Small intestine (tissue), 7 donors: Measurements from ENCODE around the gene LOX. TPM values are rescaled to one million over a fixed set of nuclear protein-coding genes. Genes with fewer than 3 reads are reported as not detected.

Experiments used
- DNase-seq, 2 donors: peaks; one replicate each; pipeline versions ENCODE4 v3.0.0 to v3.0.0-alpha.2; 2013
- FAIRE-seq: peaks from 2 replicates; lab custom pipeline; 2012; peaks lifted over from hg19 to GRCh38; lab: Jason Lieb, UNC
- H3K27ac ChIP-seq, 3 donors: one replicate each; pipeline ENCODE4 v1.5.1; 2013; ENCODE audit warnings: low read length in 2 of 3, mild to moderate bottlenecking in 2 of 3, control low read depth in 1 of 3, inconsistent platforms in 1 of 3, low read depth in 1 of 3, moderate library complexity in 1 of 3
- H3K27me3 ChIP-seq, 3 donors: one replicate each; pipeline ENCODE4 v1.6.1; 2013; ENCODE audit warnings: low read length in 3 of 3, inconsistent platforms in 1 of 3; ENCODE audit not compliant: control insufficient read depth in 3 of 3, insufficient read depth in 3 of 3
- H3K36me3 ChIP-seq, 3 donors: one replicate each; pipeline ENCODE4 v1.6.1; 2013; ENCODE audit warnings: low read length in 3 of 3, inconsistent platforms in 1 of 3, low read depth in 1 of 3, mild to moderate bottlenecking in 1 of 3, moderate library complexity in 1 of 3; ENCODE audit not compliant: control insufficient read depth in 3 of 3, insufficient read depth in 2 of 3
- H3K4me1 ChIP-seq, 3 donors: one replicate each; pipeline ENCODE4 v1.6.1; 2013; ENCODE audit warnings: low read length in 2 of 3, inconsistent platforms in 1 of 3, low read depth in 1 of 3, mild to moderate bottlenecking in 1 of 3, moderate library complexity in 1 of 3; ENCODE audit not compliant: control insufficient read depth in 3 of 3, insufficient read depth in 2 of 3
- H3K4me3 ChIP-seq, 3 donors: one replicate each; pipeline ENCODE4 v1.5.1; 2013; ENCODE audit warnings: low read length in 3 of 3, control low read depth in 1 of 3, inconsistent platforms in 1 of 3, low read depth in 1 of 3, mild to moderate bottlenecking in 1 of 3, moderate library complexity in 1 of 3
- H3K9me3 ChIP-seq, 2 donors: one replicate each; pipeline ENCODE4 v1.6.1; 2013; ENCODE audit warnings: low read depth in 1 of 2, low read length in 1 of 2; ENCODE audit not compliant: control insufficient read depth in 2 of 2, insufficient read depth in 1 of 2
- WGBS, 3 donors: extraction: QIAGEN DNeasy Blood & Tissue Kit; methylation state at CpG; one replicate each; pipeline ENCODE4 v1.1.7; 2013; 5-methylcytosine and 5-hydroxymethylcytosine counted together
- polyA plus RNA-seq, 4 donors: library from polyadenylated mRNA; stranded (reverse) in 3 of 4; unstranded in 1 of 4; fragments of 200-250 nt in 3 of 4; fragments of 120-200 nt in 1 of 4; gene quantifications; one replicate each; pipeline versions ENCODE4 v1.2.1 to v1.2.3, GENCODE V29; 2013
- donor health status: healthy with polysubstance abuse.
- donor health status: control.
- donor health status: control.
- donor health status: Bipolar disorder and iron deficiency.
- donor health status: healthy.

The LOX gene
- polyA plus RNA-seq, 4 donors: 0.45 to 8.5 (median 2.3) TPM

DNA sequence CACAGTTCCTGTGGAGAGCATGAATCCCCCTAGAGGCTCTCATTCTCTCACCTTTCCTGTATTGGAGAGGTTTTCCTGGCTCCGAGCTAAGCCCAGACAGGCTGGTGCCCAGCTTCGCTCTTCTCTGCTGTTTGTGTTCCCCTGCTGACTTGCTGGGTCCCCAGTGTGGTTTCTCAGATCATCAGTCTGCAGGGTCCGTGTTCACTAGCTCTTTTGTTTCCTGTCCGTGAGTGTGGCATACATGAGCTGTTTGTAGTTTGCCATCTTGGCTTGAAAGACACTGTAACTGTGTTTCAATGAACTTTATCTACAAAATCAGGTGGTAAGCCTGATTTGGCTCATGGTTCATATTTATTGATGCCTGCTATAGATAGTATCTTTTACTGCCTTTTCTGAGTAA lies 23.8 kb downstream of the LOX start:
- Histone ChIP-seq H3K27ac (no peak overlapping the region), H3K4me3 (no peak overlapping the region), H3K36me3 (peaks cover 0 to 6% (median 0%) of the 10 kb centered on the region in 3 donors), H3K9me3 (no peaks in the 10 kb centered on the region), H3K4me1 (no peaks in the 10 kb centered on the region), H3K27me3 (no peaks in the 10 kb centered on the region)
- WGBS, 3 donors: 80 to 92% (median 87%) methylated on average over 4 of the region's 4 CpGs
- FAIRE-seq (no peak), DNase-seq (no peak)

DNA sequence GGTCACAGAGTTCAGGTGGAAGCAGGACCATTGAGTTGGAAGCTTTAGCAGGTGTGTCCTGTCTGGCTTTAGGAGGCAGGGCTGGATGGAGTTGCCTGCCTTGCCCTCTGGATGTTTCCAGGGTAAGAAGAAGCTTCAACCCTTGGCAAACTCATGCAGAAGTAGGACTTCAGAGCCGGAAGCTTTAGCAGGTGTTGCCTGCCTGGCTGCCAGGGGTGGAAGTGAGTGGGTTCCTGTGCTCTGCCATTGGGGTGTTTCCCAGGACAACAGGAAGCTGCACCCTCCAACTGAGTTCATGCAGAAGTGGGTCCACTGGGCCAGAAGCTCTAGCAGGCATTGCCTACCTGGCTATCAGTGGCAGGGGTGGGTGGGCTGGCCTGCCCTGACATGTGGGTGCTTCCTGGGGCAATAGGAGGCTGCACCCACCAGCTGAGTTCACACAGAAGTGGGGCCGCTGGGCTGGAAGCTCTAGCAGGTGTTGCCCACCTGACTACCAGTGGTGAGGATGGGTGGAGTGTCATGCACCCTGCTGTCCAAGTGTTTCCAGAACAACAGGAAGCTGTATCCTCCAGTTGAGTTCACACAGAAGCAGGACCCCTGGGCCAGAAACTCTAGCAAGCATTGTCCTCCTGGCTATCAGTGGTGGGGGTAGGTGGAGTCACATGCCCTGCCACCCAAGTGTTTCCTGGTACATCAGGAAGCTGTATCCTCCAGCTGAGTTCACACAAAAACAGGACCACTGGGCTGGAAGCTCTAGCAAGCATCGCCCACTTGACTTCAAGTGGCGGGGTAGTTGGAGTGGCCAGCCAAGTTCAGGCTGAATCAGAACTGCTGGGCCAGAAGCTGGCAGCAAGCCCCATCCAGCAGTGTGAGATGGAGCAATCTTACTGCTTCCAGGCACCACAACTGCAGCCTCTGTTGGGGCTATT lies 24.6 kb downstream of the LOX start:
- H3K36me3 ChIP-seq: peaks cover 0 to 6% (median 0%) of the 10 kb centered on the region in 3 donors
- DNase-seq: no peak
- no peak overlapping the region for H3K27ac ChIP-seq
- no peak for FAIRE-seq
- H3K4me1 ChIP-seq: no peaks in the 10 kb centered on the region
- H3K27me3 ChIP-seq: no peaks in the 10 kb centered on the region
- no peak overlapping the region for H3K4me3 ChIP-seq
- WGBS, 3 donors: 85 to 97% (median 92%) methylated on average over 4 of the region's 4 CpGs
- H3K9me3 ChIP-seq: no peaks in the 10 kb centered on the region

DNA sequence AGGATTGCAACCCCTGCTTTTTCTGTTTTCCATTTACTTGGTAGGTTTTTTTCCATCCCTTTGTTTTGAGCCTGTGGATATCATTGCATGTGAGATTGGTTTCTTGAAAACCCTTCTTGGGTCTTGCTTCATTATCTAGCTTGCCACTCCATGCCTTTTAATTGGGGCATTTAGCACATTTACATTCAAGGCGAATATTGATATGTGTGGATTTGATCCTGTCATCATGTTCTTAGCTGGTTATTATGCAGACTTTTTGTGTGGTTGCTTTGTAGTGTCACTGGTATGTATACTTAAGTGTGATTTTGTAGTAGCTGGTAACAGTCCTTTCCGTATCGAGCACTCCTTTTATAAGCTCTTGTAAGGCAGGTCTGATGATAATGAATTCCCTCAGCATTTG lies 26.5 kb downstream of the LOX start:
- no peak for FAIRE-seq
- Histone ChIP-seq H3K9me3 (no peaks in the 10 kb centered on the region), H3K27ac (no peak overlapping the region), H3K36me3 (peaks cover 0 to 6% (median 0%) of the 10 kb centered on the region in 3 donors), H3K4me1 (no peaks in the 10 kb centered on the region), H3K4me3 (no peak overlapping the region), H3K27me3 (no peaks in the 10 kb centered on the region)
- no peak for DNase-seq
- WGBS, 3 donors: 98 to 100% (median 99%) methylated on average over 3 of the region's 3 CpGs

DNA sequence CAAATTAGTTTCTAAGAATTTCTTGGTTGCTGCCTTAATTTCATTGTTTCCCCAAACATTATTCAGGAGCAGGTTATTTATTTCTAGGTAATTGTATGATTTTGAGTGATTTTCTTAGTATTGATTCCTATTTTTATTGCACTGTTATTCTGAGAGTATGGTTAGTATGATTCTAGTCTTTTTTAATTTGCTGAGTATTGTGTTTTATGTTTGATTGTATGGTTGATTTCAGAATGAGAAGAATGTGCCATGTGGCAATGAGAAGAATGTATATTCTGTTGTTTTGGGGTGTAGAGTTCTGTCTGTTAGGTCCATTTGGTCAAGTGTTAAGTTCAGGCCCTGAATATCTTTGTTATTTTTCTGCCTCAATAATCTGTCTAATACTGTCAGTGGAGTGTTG lies 27.1 kb downstream of the LOX start:
- FAIRE-seq (no peak), DNase-seq (no peak)
- H3K4me3 ChIP-seq: no peak overlapping the region
- peaks cover 0 to 6% (median 0%) of the 10 kb centered on the region in 3 donors for H3K36me3 ChIP-seq
- H3K4me1 ChIP-seq: no peaks in the 10 kb centered on the region
- no peaks in the 10 kb centered on the region for H3K9me3 ChIP-seq
- no peak overlapping the region for H3K27ac ChIP-seq
- no peaks in the 10 kb centered on the region for H3K27me3 ChIP-seq

DNA sequence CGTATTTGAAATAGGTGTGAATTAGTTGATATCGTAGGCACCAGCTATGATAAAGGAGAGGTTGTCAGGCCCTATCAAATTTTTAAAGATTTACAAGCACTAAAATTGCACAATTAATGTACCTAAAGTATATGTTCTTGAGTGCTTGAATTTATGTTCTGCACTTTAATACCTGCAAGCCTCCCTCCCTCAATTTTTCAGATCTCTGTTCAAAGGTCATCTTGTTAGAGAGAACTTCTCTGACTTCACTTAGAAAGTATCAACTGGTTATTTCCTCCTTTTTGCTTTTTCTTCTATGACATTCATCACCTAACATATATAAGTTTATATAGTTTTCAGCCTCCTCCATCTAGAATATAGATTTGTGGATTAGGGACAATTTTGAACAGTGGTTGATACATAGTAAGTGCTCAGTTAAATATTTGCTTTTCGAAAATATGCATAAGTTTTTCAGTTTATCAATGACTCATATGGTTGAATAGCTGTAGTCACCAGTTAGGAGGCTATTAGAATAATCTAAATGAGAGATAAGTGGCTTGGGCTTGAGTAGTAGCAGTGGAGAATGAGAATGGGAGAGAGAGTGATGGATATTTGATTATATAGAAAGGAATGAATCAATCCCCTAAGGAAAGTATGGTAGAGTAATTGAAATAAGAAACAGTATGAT lies 37.3 kb downstream of the LOX start:
- FAIRE-seq: no peak
- no peak overlapping the region for H3K4me3 ChIP-seq
- peak; percentile 52 to 58 for DNase-seq
- no peaks in the 10 kb centered on the region for H3K36me3 ChIP-seq
- peak overlapping the region in 1 of 3 donors; percentile 36 for H3K27ac ChIP-seq
- H3K27me3 ChIP-seq: no peaks in the 10 kb centered on the region
- H3K4me1 ChIP-seq: peaks cover 0 to 9% (median 0%) of the 10 kb centered on the region in 3 donors
- H3K9me3 ChIP-seq: peaks cover 0 to 3% of the 10 kb centered on the region in 2 donors
- 26 to 65% (median 41%) methylated on average over 3 of the region's 3 CpGs for WGBS, 3 donors

DNA sequence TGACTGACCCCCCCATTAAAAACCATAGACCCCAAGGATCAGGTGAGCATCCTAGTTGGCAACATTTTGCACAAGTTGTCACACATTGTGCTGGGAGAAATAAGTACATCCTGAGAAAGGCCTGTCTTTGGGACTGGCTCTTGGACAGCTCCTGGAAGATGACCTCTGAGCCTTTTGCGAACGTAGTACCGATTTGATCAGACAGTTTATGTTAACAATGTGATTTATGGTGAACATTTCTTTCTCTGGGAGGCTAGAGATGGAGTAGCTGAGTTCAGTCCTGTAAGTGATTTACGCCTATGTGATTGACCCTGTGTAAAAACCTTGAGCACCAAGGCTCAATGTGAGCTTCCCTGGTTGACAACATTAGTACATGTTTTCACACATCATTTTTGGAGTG lies 41.7 kb downstream of the LOX start:
- Histone ChIP-seq H3K27me3 (no peaks in the 10 kb centered on the region), H3K9me3 (peaks cover 0 to 3% of the 10 kb centered on the region in 2 donors), H3K4me3 (no peak overlapping the region), H3K36me3 (no peaks in the 10 kb centered on the region), H3K4me1 (peaks cover 0 to 12% (median 0%) of the 10 kb centered on the region in 3 donors), H3K27ac (no peak overlapping the region)
- FAIRE-seq (no peak), DNase-seq (peak in 1 of 2 donors; percentile 13)
- 62 to 65% (median 65%) methylated on average over 4 of the region's 4 CpGs for WGBS, 3 donors

DNA sequence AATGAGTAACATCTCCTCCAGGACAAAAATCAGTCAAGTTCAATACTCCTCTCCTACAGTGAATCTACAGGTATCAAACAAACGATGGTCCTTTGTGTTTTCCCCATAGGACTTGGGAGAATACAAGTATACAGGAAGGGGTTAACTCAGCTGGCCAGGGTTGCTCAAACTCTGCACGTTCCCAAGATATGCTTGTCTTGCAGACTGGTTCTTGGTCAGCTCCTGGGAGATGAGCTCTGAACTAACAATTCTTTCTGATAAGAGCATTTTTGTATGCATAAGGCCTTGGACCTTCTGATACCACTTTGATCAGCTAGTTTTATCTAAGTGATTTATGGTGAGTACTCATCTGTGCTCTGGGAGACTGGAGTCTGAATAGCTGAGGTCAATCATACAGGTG lies 42.1 kb downstream of the LOX start:
- peak in 1 of 2 donors; percentile 37 for DNase-seq
- Histone ChIP-seq H3K4me1 (peaks cover 0 to 12% (median 0%) of the 10 kb centered on the region in 3 donors), H3K9me3 (peaks cover 0 to 3% of the 10 kb centered on the region in 2 donors), H3K36me3 (no peaks in the 10 kb centered on the region), H3K4me3 (no peak overlapping the region), H3K27me3 (no peaks in the 10 kb centered on the region), H3K27ac (no peak overlapping the region)
- 39 to 67% (median 51%) methylated on average over 2 of the region's 2 CpGs for WGBS, 3 donors
- no peak for FAIRE-seq

DNA sequence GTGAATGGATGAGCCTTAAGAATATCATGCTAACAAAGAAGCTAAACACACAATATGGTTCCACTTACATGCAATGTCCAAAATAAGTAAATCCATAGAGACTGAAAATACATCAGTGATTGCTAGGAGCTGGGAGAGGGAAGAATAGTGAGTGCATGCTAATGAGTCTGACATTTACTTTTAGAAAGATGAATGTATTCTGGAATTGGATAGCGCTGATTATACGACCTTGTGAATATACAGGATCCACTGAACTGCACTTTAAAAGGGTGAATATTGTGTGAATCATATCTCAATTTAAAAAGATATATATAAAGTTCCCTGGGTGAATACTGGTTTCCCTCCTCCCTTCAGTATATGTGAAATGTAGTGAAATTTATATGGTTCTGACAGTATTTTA lies 46.2 kb downstream of the LOX start:
- Histone ChIP-seq H3K27ac (no peak overlapping the region), H3K9me3 (no peaks in the 10 kb centered on the region), H3K27me3 (no peaks in the 10 kb centered on the region), H3K4me1 (peaks cover 0 to 8% (median 0%) of the 10 kb centered on the region in 3 donors), H3K4me3 (no peak overlapping the region), H3K36me3 (peaks cover 0 to 6% (median 0%) of the 10 kb centered on the region in 3 donors)
- FAIRE-seq (no peak), DNase-seq (no peak)
- WGBS, 3 donors: 86 to 94% (median 93%) methylated on average over 2 of the region's 2 CpGs
